H1 (cell line): ENCODE measurements around the gene ITGA11. TPM values are rescaled to one million over a fixed set of nuclear protein-coding genes. Genes with fewer than 3 reads are reported as not detected.
A peak's percentile ranks its signal among the peaks of the same experiment; 100 is the strongest.

Experiments used
- CTCF ChIA-PET: fragments of 300-600 bp; sonication (Branson Sonifier 250); formaldehyde crosslinking; loops from one replicate; lab custom pipeline; 2021; ENCODE audit not compliant: partially characterized antibody; lab: Charles Lee
- POLR2A ChIA-PET: fragments of 300-600 bp; sonication (Branson Sonifier 250); formaldehyde crosslinking; loops from one replicate; lab custom pipeline; 2021; ENCODE audit warnings: inconsistent platforms; ENCODE audit not compliant: partially characterized antibody; lab: Charles Lee
- DNase-seq, 2 experiments: peaks; one replicate each; pipeline versions ENCODE4 v3.0.0 to v3.0.0-alpha.2; 2010 to 2022; ENCODE audit warnings: low spot score in 2 of 2, low read depth in 1 of 2, mixed read lengths in 1 of 2
- FAIRE-seq: peaks from 2 replicates; lab custom pipeline; 2011; peaks lifted over from hg19 to GRCh38; lab: Jason Lieb, UNC
- H2AFZ ChIP-seq: 2 replicates; pipeline ENCODE4 v1.8.1; 2012; ENCODE audit warnings: low read length, inconsistent platforms
- H2AK5ac ChIP-seq: 2 replicates; pipeline ENCODE4 v1.6.1; 2013; ENCODE audit warnings: low read depth, low read length
- H2BK120ac ChIP-seq: replicated peaks from 2 replicates; pipeline ENCODE3; 2013; ENCODE audit warnings: low read depth, low read length, inconsistent platforms
- H2BK12ac ChIP-seq: 2 replicates; pipeline ENCODE4 v1.6.1; 2013; ENCODE audit warnings: low read depth, low read length
- H2BK15ac ChIP-seq: 2 replicates; pipeline ENCODE4 v1.6.1; 2013; ENCODE audit warnings: low read length
- H2BK20ac ChIP-seq: 2 replicates; pipeline ENCODE4 v1.6.1; 2013; ENCODE audit warnings: low read length
- H2BK5ac ChIP-seq: 2 replicates; pipeline ENCODE4 v1.6.1; 2013; ENCODE audit warnings: low read depth, low read length
- H3K14ac ChIP-seq: 2 replicates; pipeline ENCODE4 v1.6.1; 2013; ENCODE audit warnings: inconsistent platforms; ENCODE audit not compliant: insufficient read length
- H3K18ac ChIP-seq: 2 replicates; pipeline ENCODE4 v1.6.1; 2013; ENCODE audit warnings: low read length; ENCODE audit errors: extremely low read depth
- H3K23ac ChIP-seq: 2 replicates; pipeline ENCODE4 v1.6.1; 2013; ENCODE audit warnings: inconsistent platforms; ENCODE audit not compliant: insufficient read length
- H3K23me2 ChIP-seq: 2 replicates; pipeline ENCODE4 v1.6.1; 2013; ENCODE audit warnings: low read depth, low read length
- H3K27ac ChIP-seq: 2 replicates; pipeline ENCODE4 v1.6.1; 2011; ENCODE audit warnings: low read depth, low read length, inconsistent platforms
- H3K27me3 ChIP-seq, 4 experiments: replicated peaks in 1 of 4; 1 replicate in 1 of 4; 2 replicates in 3 of 4; pipeline versions ENCODE4 v1.6.1 to v1.8.1; 2011 to 2013; ENCODE audit warnings: low read length in 3 of 4, mild to moderate bottlenecking in 3 of 4, inconsistent platforms in 2 of 4, mixed read lengths in 2 of 4, moderate library complexity in 1 of 4; ENCODE audit not compliant: control insufficient read depth in 3 of 4, insufficient read depth in 3 of 4; ENCODE audit errors: extremely low read depth in 1 of 4
- H3K36me3 ChIP-seq, 4 experiments: 2 replicates each; pipeline versions ENCODE4 v1.6.1 to v1.8.1; 2011 to 2013; ENCODE audit warnings: mild to moderate bottlenecking in 4 of 4, low read length in 3 of 4, moderate library complexity in 2 of 4, control low read depth in 1 of 4, inconsistent platforms in 1 of 4; ENCODE audit not compliant: insufficient read depth in 4 of 4, control insufficient read depth in 2 of 4
- H3K4ac ChIP-seq: replicated peaks from 2 replicates; pipeline ENCODE3; 2013; ENCODE audit warnings: low read length, low read depth, mixed read lengths, inconsistent platforms; ENCODE audit not compliant: insufficient read length
- H3K4me1 ChIP-seq, 4 experiments: replicated peaks in 1 of 4; 1 replicate in 1 of 4; 2 replicates in 3 of 4; pipeline versions ENCODE4 v1.6.1 to v1.8.1; 2011 to 2013; ENCODE audit warnings: low read length in 3 of 4, inconsistent platforms in 2 of 4, mixed read lengths in 1 of 4; ENCODE audit not compliant: insufficient read depth in 4 of 4, control insufficient read depth in 3 of 4
- H3K4me2 ChIP-seq, 2 experiments: 2 replicates each; pipeline versions ENCODE4 v1.6.1 to v1.8.1; 2011 to 2013; ENCODE audit warnings: low read depth in 2 of 2, low read length in 2 of 2, control low read depth in 1 of 2, inconsistent platforms in 1 of 2, mild to moderate bottlenecking in 1 of 2; ENCODE audit not compliant: insufficient read depth in 1 of 2
- H3K4me3 ChIP-seq, 4 experiments: fragments of 200-600, 300-600 bp in 1 of 4; sonication (generic), shearing (Covaris generic), sonication (Bioruptor Twin) in 1 of 4; 2 replicates each; pipeline versions ENCODE4 v1.5.1 to v1.8.1; 2011 to 2016; ENCODE audit warnings: low read length in 4 of 4, low read depth in 3 of 4, control low read depth in 2 of 4, inconsistent platforms in 2 of 4, mild to moderate bottlenecking in 2 of 4, mixed read lengths in 1 of 4, moderate library complexity in 1 of 4; ENCODE audit not compliant: insufficient read depth in 2 of 4; ENCODE audit errors: extremely low read depth in 1 of 4
- H3K56ac ChIP-seq: replicated peaks from 2 replicates; pipeline ENCODE3; 2013; ENCODE audit warnings: low read depth, mild to moderate bottlenecking, mixed read lengths, low read length, inconsistent platforms; ENCODE audit not compliant: insufficient read length
- H3K79me1 ChIP-seq: 2 replicates; pipeline ENCODE4 v1.6.1; 2013; ENCODE audit warnings: low read depth, low read length, control low read depth
- H3K79me2 ChIP-seq, 2 experiments: 2 replicates each; pipeline versions ENCODE4 v1.6.1 to v1.8.1; 2012 to 2013; ENCODE audit warnings: low read length in 2 of 2, mild to moderate bottlenecking in 2 of 2, inconsistent platforms in 1 of 2; ENCODE audit not compliant: insufficient read depth in 2 of 2, control insufficient read depth in 1 of 2
- H3K9ac ChIP-seq, 4 experiments: replicated peaks in 1 of 4; 1 replicate in 1 of 4; 2 replicates in 3 of 4; pipeline versions ENCODE4 v1.6.1 to v1.8.1; 2011 to 2013; ENCODE audit warnings: low read depth in 3 of 4, low read length in 3 of 4, control low read depth in 2 of 4, mild to moderate bottlenecking in 2 of 4, moderate library complexity in 2 of 4, inconsistent platforms in 1 of 4; ENCODE audit errors: extremely low read depth in 1 of 4
- H3K9me3 ChIP-seq, 2 experiments: 2 replicates each; pipeline versions ENCODE4 v1.6.1 to v1.8.1; 2012 to 2013; ENCODE audit warnings: mild to moderate bottlenecking in 2 of 2, moderate library complexity in 2 of 2, control low read depth in 1 of 2, inconsistent platforms in 1 of 2, low read depth in 1 of 2, low read length in 1 of 2, mixed read lengths in 1 of 2; ENCODE audit not compliant: insufficient read depth in 2 of 2
- H4K20me1 ChIP-seq, 2 experiments: replicated peaks in 1 of 2; 2 replicates each; pipeline versions ENCODE3 to v1.8.1; 2011 to 2013; ENCODE audit warnings: inconsistent platforms in 2 of 2, low read length in 2 of 2, mild to moderate bottlenecking in 1 of 2; ENCODE audit not compliant: insufficient read depth in 2 of 2, control insufficient read depth in 1 of 2
- H4K5ac ChIP-seq: 2 replicates; pipeline ENCODE4 v1.6.1; 2013; ENCODE audit warnings: low read length, low read depth, mixed read lengths, inconsistent platforms; ENCODE audit not compliant: insufficient read length
- H4K8ac ChIP-seq: 2 replicates; pipeline ENCODE4 v1.8.0; 2013; ENCODE audit warnings: mild to moderate bottlenecking, moderate library complexity, low read length, inconsistent platforms; ENCODE audit not compliant: insufficient read depth; ENCODE audit errors: extremely low read depth
- H4K91ac ChIP-seq: replicated peaks from 2 replicates; pipeline ENCODE3; 2013; ENCODE audit warnings: low read length, mixed read lengths, inconsistent platforms; ENCODE audit not compliant: insufficient read length
- CREB1 ChIP-seq: IDR thresholded peaks from 2 replicates; pipeline ENCODE4 v1.6.1; 2012; ENCODE audit warnings: inconsistent platforms
- RAD21 ChIP-seq, 2 experiments: IDR thresholded peaks in 1 of 2; conservative IDR thresholded peaks in 1 of 2; 2 replicates each; pipeline ENCODE4 v1.6.1; 2011; ENCODE audit warnings: low read depth in 2 of 2, low read length in 2 of 2, improper control_type of control experiment in 1 of 2, inconsistent platforms in 1 of 2, mild to moderate bottlenecking in 1 of 2, moderate library complexity in 1 of 2
- YY1 ChIP-seq: IDR thresholded peaks from 2 replicates; pipeline ENCODE4 v1.6.1; 2011; ENCODE audit warnings: low read depth, mild to moderate bottlenecking, low read length
- WGBS, 2 experiments: shearing (Covaris generic) in 1 of 2; methylation state at CpG; one replicate each; pipeline versions ENCODE4 v1.1.6 to v1.1.7; 2013 to 2015; ENCODE audit warnings: low lambda C conversion rate in 2 of 2, mixed read lengths in 2 of 2, inconsistent platforms in 1 of 2, low coverage in 1 of 2, missing lambda C conversion rate in 1 of 2; ENCODE audit not compliant: insufficient replicate concordance in 2 of 2, insufficient coverage in 1 of 2, insufficient read length in 1 of 2; ENCODE audit errors: extremely low coverage in 1 of 2, missing lambda C conversion rate in 1 of 2; 5-methylcytosine and 5-hydroxymethylcytosine counted together
- polyA plus RNA-seq, 7 experiments: library from polyadenylated mRNA; depleted of rRNA in 3 of 7; stranded (reverse) in 5 of 7; unstranded in 2 of 7; fragments of >200 nt in 5 of 7; fragments of 200-250 nt in 2 of 7; gene quantifications; 1 replicate in 5 of 7; 2 replicates in 1 of 7; 4 replicates in 1 of 7; pipeline versions ENCODE4 v1.2.1 to v1.2.3, GENCODE V29; 2011 to 2013; ENCODE audit warnings: missing spikeins in 2 of 7, mixed read lengths in 2 of 7
- total RNA-seq: library from RNA; stranded (reverse); fragmentation: NEBNext Ultra II Directional; extraction: Animal tissue kit (Norgen Biotek cat#: 25700); gene quantifications from 2 replicates; pipeline ENCODE4 v1.2.1, GENCODE V29; 2021
- TF ChIP-seq, protein P1 (sequence below), 3 experiments: IDR thresholded peaks; 1 replicate in 2 of 3; 2 replicates in 1 of 3; pipeline versions ENCODE4 v1.5.1 to v1.6.1; 2011; ENCODE audit warnings: low read length in 3 of 3, mild to moderate bottlenecking in 3 of 3, inconsistent platforms in 2 of 3, low read depth in 1 of 3, moderate library complexity in 1 of 3; ENCODE audit not compliant: insufficient read depth in 1 of 3; ENCODE audit errors: control extremely low read depth in 1 of 3

The ITGA11 gene
- total and polyA plus RNA-seq, 2 of the 8 experiments (the other 6 are each of a cell fraction or from before 2014, with no cell fraction given), result 0.05 to 0.06 TPM

DNA sequence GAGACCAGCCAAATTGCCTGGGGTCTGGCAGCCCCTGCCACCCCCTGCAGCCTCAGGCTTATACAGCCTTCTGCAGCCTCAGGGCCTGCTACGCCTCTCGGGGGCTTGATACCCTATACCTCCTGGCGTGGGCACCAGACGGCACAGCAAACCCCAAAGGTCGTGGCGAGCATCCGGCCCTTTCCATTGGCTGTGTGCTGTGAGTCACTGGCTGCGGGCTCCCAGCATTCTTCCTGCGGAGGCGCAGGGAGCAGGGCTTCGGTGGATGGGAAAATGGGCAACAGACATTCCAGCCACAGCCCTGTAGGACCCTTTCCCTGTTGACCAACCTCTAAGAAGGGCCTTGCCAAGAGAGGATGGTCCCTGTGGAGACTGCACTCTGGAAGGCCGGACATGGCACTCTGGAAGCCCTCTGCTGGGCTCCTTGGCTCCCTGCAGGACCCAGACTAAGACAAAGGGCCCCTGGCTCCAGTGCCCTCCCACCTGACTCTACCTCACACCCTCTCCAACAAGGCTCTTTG is 59.6 kb downstream of the ITGA11 start:
- no peak overlapping the region for H2BK5ac ChIP-seq
- peak; percentile 41 to 62 for TF ChIP-seq RAD21 (IDR thresholded peaks at IDR 0.05 in 1 of 2, conservative IDR thresholded peaks at IDR 0.05 in 1 of 2; ENCODE audit: low read depth in 2 of 2, low read length in 2 of 2)
- TF ChIP-seq YY1, result no peak
- TF ChIP-seq, protein P1, sequence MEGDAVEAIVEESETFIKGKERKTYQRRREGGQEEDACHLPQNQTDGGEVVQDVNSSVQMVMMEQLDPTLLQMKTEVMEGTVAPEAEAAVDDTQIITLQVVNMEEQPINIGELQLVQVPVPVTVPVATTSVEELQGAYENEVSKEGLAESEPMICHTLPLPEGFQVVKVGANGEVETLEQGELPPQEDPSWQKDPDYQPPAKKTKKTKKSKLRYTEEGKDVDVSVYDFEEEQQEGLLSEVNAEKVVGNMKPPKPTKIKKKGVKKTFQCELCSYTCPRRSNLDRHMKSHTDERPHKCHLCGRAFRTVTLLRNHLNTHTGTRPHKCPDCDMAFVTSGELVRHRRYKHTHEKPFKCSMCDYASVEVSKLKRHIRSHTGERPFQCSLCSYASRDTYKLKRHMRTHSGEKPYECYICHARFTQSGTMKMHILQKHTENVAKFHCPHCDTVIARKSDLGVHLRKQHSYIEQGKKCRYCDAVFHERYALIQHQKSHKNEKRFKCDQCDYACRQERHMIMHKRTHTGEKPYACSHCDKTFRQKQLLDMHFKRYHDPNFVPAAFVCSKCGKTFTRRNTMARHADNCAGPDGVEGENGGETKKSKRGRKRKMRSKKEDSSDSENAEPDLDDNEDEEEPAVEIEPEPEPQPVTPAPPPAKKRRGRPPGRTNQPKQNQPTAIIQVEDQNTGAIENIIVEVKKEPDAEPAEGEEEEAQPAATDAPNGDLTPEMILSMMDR (IDR thresholded peaks at IDR 0.05; ENCODE audit: control extremely low read depth in 1 of 3, insufficient read depth in 1 of 3, low read depth in 1 of 3, low read length in 3 of 3), result peak; percentile 58 to 76 (median 58)
- TF ChIP-seq CREB1, result no peak
- no peak overlapping the region for H3K56ac ChIP-seq
- H3K79me2 ChIP-seq, result no peaks in the 10 kb centered on the region
- H3K23me2 ChIP-seq, result no peaks in the 10 kb centered on the region
- H4K91ac ChIP-seq, result no peak overlapping the region
- no peaks in the 10 kb centered on the region for H3K79me1 ChIP-seq
- H2AFZ ChIP-seq, result peak overlapping the region; percentile 91
- H3K4me1 ChIP-seq, result no peaks in the 10 kb centered on the region
- H2AK5ac ChIP-seq, result no peak overlapping the region
- H2BK12ac ChIP-seq, result no peak overlapping the region
- FAIRE-seq (no peak), DNase-seq (peak in 1 of 2 experiments; percentile 73)
- H3K27me3 ChIP-seq, result no peaks in the 10 kb centered on the region
- no peak overlapping the region for H3K23ac ChIP-seq
- no peaks in the 10 kb centered on the region for H3K36me3 ChIP-seq
- CTCF ChIA-PET, result interaction anchor here (0.7 to 5.7 kb wide), 8 partner anchors 10 to 178 kb away, joined by 3 to 44 read pairs (median 3); no protein-coding TSS in a partner anchor
- no peak overlapping the region for H3K4ac ChIP-seq
- H4K5ac ChIP-seq, result no peak overlapping the region
- POLR2A ChIA-PET, result interaction anchor here (1.4 kb wide), 1 partner anchor 94 kb away, joined by 3 read pairs; no protein-coding TSS in a partner anchor
- H2BK120ac ChIP-seq, result no peak overlapping the region
- H3K14ac ChIP-seq, result no peak overlapping the region
- 82% methylated on average over 12 of the region's 12 CpGs; no CpG with 5 or more reads in 1 of the 2 experiments for WGBS, 2 experiments
- H3K27ac ChIP-seq, result no peak overlapping the region
- peak overlapping the region; percentile 72; the same call in 1 of the 2 replicates for H2BK20ac ChIP-seq
- H2BK15ac ChIP-seq, result no peak overlapping the region
- H3K9me3 ChIP-seq, result no peaks in the 10 kb centered on the region
- no peak overlapping the region for H3K18ac ChIP-seq
- H3K9ac ChIP-seq, result no peak overlapping the region
- no peaks in the 10 kb centered on the region for H4K20me1 ChIP-seq
- no peak overlapping the region for H3K4me2 ChIP-seq
- no peak overlapping the region; the same call in 1 of the 2 replicates for H4K8ac ChIP-seq
- no peak overlapping the region for H3K4me3 ChIP-seq
